NB4 (cell line): ENCODE measurements around the gene LCN2.
A peak's percentile ranks its signal among the peaks of the same experiment; 100 is the strongest.
"Not testable (repeated sequence)": the region's sequence is repeated elsewhere in the genome, so short reads cannot be mapped to it uniquely, and the experiment has no call there.

Experiments used
- DNase-seq: peaks from one replicate; pipeline ENCODE4 v3.0.0; 2010; ENCODE audit warnings: low read depth
- H3K4me3 ChIP-seq: one replicate; pipeline ENCODE4 v1.5.1; 2011; ENCODE audit warnings: mild to moderate bottlenecking, low read depth, low read length, moderate library complexity
- CTCF ChIP-seq: IDR thresholded peaks from one replicate; pipeline ENCODE4 v1.5.1; 2012; ENCODE audit warnings: low read depth, low read length
- MAX ChIP-seq: IDR thresholded peaks from 2 replicates; pipeline ENCODE4 v1.6.1; 2011; ENCODE audit warnings: low read depth, low read length
- MYC ChIP-seq: IDR thresholded peaks from 2 replicates; pipeline ENCODE4 v1.6.1; 2011; ENCODE audit warnings: low read depth, low read length
- POLR2A ChIP-seq: IDR thresholded peaks from 2 replicates; pipeline ENCODE4 v1.6.1; 2011; ENCODE audit warnings: mild to moderate bottlenecking; ENCODE audit not compliant: insufficient read length; ENCODE audit errors: extremely low read depth

Gene LCN2

DNA sequence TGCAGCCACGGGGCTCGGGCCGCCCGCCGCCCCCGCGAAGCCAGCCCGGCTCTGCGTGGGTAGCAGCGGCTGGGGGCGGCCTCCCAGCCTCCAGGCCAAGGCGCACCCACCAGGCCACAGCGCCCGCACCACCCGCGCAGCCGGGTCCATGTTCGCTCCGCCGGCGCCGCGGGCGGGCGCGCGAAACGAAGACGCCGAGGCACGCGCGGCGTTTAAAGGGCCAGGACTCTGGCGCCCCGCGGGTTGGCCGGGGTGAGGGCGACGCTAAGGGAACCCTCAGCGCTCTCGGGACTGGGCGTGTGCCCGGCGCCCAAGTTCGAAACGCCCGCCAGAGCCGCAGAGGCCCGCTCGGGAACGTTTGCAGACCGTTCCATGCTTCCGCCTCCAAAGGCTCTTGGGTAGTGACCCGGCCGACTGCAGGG lies 21.7 kb upstream of the LCN2 start, which contains the start of gene PTGES2:
Gene PTGES2 (minus strand): TSS at position 162 of the 422 bp plus-strand sequence. CDS start 12 bp downstream, at position 150.
- peak; percentile 90 for DNase-seq
- H3K4me3 ChIP-seq, result peak within 1 kb of the TSS; percentile 92
- peak; percentile 60; the same call in 1 of the 2 replicates for TF ChIP-seq MAX
- no peak for TF ChIP-seq CTCF
- peak; percentile 29 for TF ChIP-seq POLR2A
- peak; percentile 83 for TF ChIP-seq MYC

- H3K4me3 ChIP-seq, result peak overlapping the region; percentile 92
- TF ChIP-seq CTCF (no peak), MYC (peak; percentile 87), POLR2A (no peak), MAX (peak; percentile 98)
- DNase-seq, result peak; percentile 91
Measured at GRCh38 chr9:128127990-128128835, 21.0 kb upstream of the LCN2 start.

DNA sequence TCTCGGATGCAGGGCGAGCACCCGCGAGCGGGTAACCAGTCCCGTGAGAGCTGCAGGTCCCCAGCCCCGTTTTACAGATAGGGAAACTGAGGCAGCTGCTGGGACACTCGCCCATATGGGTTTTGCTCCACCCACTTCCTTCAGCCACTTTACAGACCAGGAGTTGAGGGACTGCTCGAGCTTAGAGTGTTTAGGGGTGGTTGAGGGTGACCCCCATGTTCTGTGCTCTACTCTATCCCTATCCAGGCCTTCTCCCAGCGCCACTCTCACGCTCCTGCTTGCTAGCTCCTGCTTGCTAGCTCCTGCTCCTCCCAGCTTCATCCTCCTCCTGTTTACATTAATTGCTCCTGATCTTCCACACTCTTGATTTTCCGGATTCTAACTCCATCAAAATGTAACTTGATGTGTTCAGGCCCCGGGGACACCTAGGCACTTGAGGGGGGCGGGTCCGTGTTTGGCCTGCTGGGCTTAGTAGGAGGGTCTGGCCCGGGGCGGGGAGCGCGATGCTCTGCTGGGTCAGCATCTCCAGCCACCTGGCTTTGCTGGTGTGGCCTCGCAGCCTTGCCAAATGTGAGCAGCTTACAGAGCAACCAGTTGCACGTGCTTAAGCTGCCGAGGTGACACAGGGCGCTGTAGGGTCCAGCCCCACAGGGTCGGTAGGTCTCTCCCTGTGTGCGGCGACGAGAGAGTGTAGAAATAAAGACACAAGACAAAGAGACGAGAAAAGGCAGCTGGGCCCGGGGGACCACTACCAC lies 20.2 kb upstream of the LCN2 start:
- peak overlapping the region; percentile 62 for H3K4me3 ChIP-seq
- TF ChIP-seq CTCF (no peak), MAX (no peak), MYC (no peak), POLR2A (no peak)
- no peak for DNase-seq

DNA sequence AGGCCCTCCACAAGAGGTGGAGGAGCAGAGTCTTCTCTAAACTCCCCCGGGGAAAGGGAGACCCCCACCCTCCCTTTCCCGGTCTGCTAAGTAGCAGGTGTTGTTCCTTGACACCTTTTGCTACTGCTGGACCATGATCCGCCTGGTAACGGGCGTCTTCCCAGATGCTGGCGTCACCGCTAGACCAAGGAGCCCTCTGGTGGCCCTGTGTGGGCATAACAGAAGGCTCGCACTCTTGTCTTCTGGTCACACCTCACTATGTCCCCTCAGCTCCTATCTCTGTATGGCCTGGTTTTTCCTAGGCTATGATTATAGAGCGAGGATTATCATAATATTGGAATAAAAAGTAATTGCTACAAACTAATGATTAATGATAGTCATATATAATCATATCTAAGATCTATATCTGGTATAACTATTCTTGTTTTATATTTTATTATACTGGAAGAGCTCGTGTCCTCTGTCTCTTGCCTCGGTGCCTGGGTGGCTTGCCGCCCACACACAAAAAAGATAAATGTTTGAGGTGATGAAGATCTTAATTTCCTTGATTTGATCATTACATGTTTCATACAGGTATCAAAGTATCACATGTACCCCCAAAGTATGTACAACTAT lies 19.2 kb upstream of the LCN2 start:
- not testable (repeated sequence) for H3K4me3 ChIP-seq, DNase-seq
- peak; percentile 1 for TF ChIP-seq CTCF

DNA sequence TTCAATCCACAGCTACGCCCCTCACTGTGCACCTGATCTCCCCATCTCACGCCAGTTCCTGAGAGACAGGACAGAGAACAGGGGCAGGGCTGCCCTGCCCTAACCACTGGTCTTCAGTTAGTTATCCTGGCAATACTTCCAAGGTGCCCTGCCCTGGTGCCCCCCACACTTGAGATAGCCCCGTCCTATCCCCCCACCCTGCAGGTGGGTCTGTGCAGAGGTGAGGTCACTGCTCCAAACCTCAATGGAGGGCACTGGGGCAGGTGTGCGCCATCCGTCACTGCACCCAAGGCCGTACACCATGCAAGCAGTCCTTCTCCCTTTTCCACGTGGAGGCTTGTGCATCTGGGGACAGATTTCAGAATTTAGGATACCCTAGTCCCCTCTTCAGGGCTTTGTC lies 18.6 kb upstream of the LCN2 start:
- not testable (repeated sequence) for DNase-seq, H3K4me3 ChIP-seq

DNA sequence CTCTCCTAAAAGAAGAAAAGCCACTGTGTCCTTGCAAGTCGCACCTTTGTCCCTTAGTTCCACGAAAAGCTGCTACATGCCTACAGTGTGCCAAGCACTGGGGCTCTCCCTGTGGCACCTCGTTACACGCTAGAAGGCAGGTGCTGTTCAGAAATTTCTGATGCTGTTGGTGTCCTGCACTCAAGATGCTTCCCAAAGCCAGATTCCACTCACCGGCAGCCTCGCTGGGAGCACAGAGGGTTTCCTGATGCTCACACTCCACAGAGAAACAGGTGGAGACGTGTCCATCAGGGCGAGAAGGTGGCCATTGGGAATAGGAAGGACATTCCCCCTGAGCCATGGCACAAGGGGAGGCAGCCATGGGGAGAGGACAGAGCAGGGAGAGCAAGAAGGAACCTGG lies 17.9 kb upstream of the LCN2 start:
- H3K4me3 ChIP-seq, DNase-seq: not testable (repeated sequence)

DNA sequence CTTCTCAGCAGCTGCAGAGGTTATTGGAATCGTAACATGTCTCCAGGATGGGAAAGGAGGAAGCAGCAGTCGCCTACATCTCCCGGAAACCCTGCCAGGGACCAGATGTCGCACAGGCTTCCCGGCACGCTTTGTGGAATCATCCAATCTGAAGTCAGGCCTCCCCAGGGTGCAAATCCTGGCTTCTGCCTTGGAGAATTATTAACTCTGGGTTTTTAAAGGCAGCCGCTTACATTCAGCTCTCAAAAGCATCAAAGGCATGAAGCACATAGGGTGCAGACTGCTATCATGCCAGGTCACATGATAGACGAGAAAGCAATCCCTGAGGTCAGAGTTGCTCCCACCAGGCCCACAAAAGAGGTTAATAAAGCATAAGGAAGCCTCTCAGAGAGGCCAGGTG lies 17.1 kb upstream of the LCN2 start:
- not testable (repeated sequence) for H3K4me3 ChIP-seq

GRCh38 chr9:128135561-128135960 lies 13.7 kb upstream of the LCN2 start:
- H3K4me3 ChIP-seq, DNase-seq: not testable (repeated sequence)

More for the DNA sequence above, 17.1 kb upstream of the LCN2 start:
- not testable (repeated sequence) for DNase-seq
